HG02623 (cell line): Measurements from ENCODE around the gene MED10.

Experiments used
- ATAC-seq: cut with Tn5 transposase; IDR thresholded peaks from one replicate; pipeline ENCODE4 v1.9.1; 2021; ENCODE audit warnings: moderate library complexity; ENCODE audit not compliant: unreplicated experiment

Gene MED10

GRCh38 chr5:6353602-6354302 lies 24.6 kb downstream of the MED10 start:
- ATAC-seq = no peak

- no peak for ATAC-seq
Measured at GRCh38 chr5:6350277-6351090, 27.9 kb downstream of the MED10 start.

- no peak for ATAC-seq
Measured at GRCh38 chr5:6349387-6349786, 29.0 kb downstream of the MED10 start.

GRCh38 chr5:6348476-6349000 lies 29.8 kb downstream of the MED10 start:
- ATAC-seq = no peak

GRCh38 chr5:6347673-6348072 lies 30.7 kb downstream of the MED10 start:
- no peak for ATAC-seq

GRCh38 chr5:6347165-6347564 lies 31.2 kb downstream of the MED10 start:
- ATAC-seq = no peak

GRCh38 chr5:6344593-6344989 lies 33.8 kb downstream of the MED10 start:
- no peak for ATAC-seq

GRCh38 chr5:6343951-6344592 lies 34.3 kb downstream of the MED10 start:
- ATAC-seq = no peak

GRCh38 chr5:6342689-6343315 lies 35.5 kb downstream of the MED10 start:
- no peak for ATAC-seq

- ATAC-seq = no peak
Measured at GRCh38 chr5:6340100-6340499, 38.2 kb downstream of the MED10 start.

GRCh38 chr5:6338871-6339270 lies 39.5 kb downstream of the MED10 start:
- ATAC-seq = no peak

GRCh38 chr5:6338135-6338534 lies 40.2 kb downstream of the MED10 start:
- no peak for ATAC-seq

- no peak for ATAC-seq
Measured at GRCh38 chr5:6333182-6333905, 45.0 kb downstream of the MED10 start.

- no peak for ATAC-seq
Measured at GRCh38 chr5:6328173-6328572, 50.2 kb downstream of the MED10 start.

GRCh38 chr5:6326776-6327175 lies 51.6 kb downstream of the MED10 start:
- no peak for ATAC-seq

GRCh38 chr5:6322163-6322713 lies 56.1 kb downstream of the MED10 start:
- no peak for ATAC-seq
